Endothelial cell of umbilical vein (primary cell): ENCODE data around the gene LRRC56. TPM values are rescaled to one million over a fixed set of nuclear protein-coding genes. Genes with fewer than 3 reads are reported as not detected.

Source experiments
- BruUV-seq: library from RNA; stranded (reverse); fragments of 400-500 nt; replicated peaks from 2 replicates; lab custom pipeline; 2021; lab: Mats Ljungman, UMichigan
- CTCF ChIA-PET: fragments of 300-600, 350-600 bp; sonication (Branson Sonifier 250); formaldehyde crosslinking; loops from one replicate; lab custom pipeline; 2021; ENCODE audit warnings: antibody characterized with exemption, inconsistent platforms; lab: Charles Lee
- POLR2A ChIA-PET: fragments of 300-600, 350-600 bp; sonication (Branson Sonifier 250); formaldehyde crosslinking; loops from one replicate; lab custom pipeline; 2021; ENCODE audit warnings: antibody characterized with exemption, inconsistent platforms; lab: Charles Lee
- DNase-seq: peaks from one replicate; pipeline ENCODE4 v3.0.0-alpha.2; 2011; ENCODE audit warnings: low read depth, low spot score
- FAIRE-seq: peaks from 2 replicates; lab custom pipeline; 2011; peaks lifted over from hg19 to GRCh38; lab: Jason Lieb, UNC
- H2AFZ ChIP-seq: 2 replicates; pipeline ENCODE4 v1.6.0; 2012; ENCODE audit warnings: low read depth, low read length, control low read depth, inconsistent platforms
- H3K27ac ChIP-seq: 2 replicates; pipeline ENCODE4 v1.5.1; 2011; ENCODE audit warnings: low read depth, mild to moderate bottlenecking, control low read depth, low read length, moderate library complexity; ENCODE audit not compliant: insufficient read depth
- H3K27me3 ChIP-seq, 2 experiments: 2 replicates each; pipeline versions ENCODE4 v1.6.0 to v1.6.1; 2011; ENCODE audit warnings: low read length in 2 of 2, mixed read lengths in 1 of 2; ENCODE audit not compliant: control insufficient read depth in 2 of 2, insufficient read depth in 2 of 2
- H3K36me3 ChIP-seq, 2 experiments: 2 replicates in 1 of 2; 3 replicates in 1 of 2; pipeline ENCODE4 v1.5.1; 2011; ENCODE audit warnings: low read length in 2 of 2, mild to moderate bottlenecking in 1 of 2, moderate library complexity in 1 of 2; ENCODE audit not compliant: control insufficient read depth in 2 of 2, insufficient read depth in 2 of 2; ENCODE audit errors: extremely low read depth in 1 of 2
- H3K4me1 ChIP-seq: 3 replicates; pipeline ENCODE4 v1.5.1; 2011; ENCODE audit warnings: mild to moderate bottlenecking, low read length; ENCODE audit not compliant: control insufficient read depth, insufficient read depth; ENCODE audit errors: extremely low read depth
- H3K4me2 ChIP-seq: 2 replicates; pipeline ENCODE4 v1.6.1; 2011; ENCODE audit warnings: low read length, control low read depth, mixed read lengths; ENCODE audit not compliant: insufficient read depth
- H3K4me3 ChIP-seq, 3 experiments: fragments of 200-600 bp in 1 of 3; sonication (generic), shearing (Covaris generic) in 1 of 3; replicated peaks in 1 of 3; 2 replicates each; pipeline ENCODE4 v1.5.1; 2011 to 2016; ENCODE audit warnings: control low read depth in 3 of 3, low read length in 3 of 3, mild to moderate bottlenecking in 2 of 3, inconsistent platforms in 1 of 3, low read depth in 1 of 3, moderate library complexity in 1 of 3; ENCODE audit not compliant: insufficient read depth in 1 of 3
- H3K79me2 ChIP-seq: 2 replicates; pipeline ENCODE4 v1.6.0; 2012; ENCODE audit warnings: low read length, inconsistent platforms; ENCODE audit not compliant: control insufficient read depth, insufficient read depth
- H3K9ac ChIP-seq: replicated peaks from 2 replicates; pipeline ENCODE3; 2011; ENCODE audit warnings: low read length, control low read depth; ENCODE audit not compliant: insufficient read depth; ENCODE audit errors: extremely low read depth
- H3K9me1 ChIP-seq: replicated peaks from 3 replicates; pipeline ENCODE4 v1.6.0; 2011; ENCODE audit warnings: mild to moderate bottlenecking, low read length; ENCODE audit not compliant: control insufficient read depth, insufficient read depth; ENCODE audit errors: extremely low read depth
- H3K9me3 ChIP-seq: replicated peaks from 2 replicates; pipeline ENCODE4 v1.5.1; 2012; ENCODE audit warnings: low read length, inconsistent platforms; ENCODE audit not compliant: control insufficient read depth, insufficient read depth
- H4K20me1 ChIP-seq: replicated peaks from 2 replicates; pipeline ENCODE3; 2011; ENCODE audit warnings: mild to moderate bottlenecking, low read length; ENCODE audit not compliant: control insufficient read depth, insufficient read depth; ENCODE audit errors: extremely low read depth
- POLR2A ChIP-seq: IDR thresholded peaks from 2 replicates; pipeline ENCODE4 v1.6.1; 2012; ENCODE audit warnings: low read depth, mild to moderate bottlenecking, control low read depth, low read length
- POLR2AphosphoS5 ChIP-seq: IDR thresholded peaks from 2 replicates; pipeline ENCODE4 v1.6.1; 2012; ENCODE audit warnings: low read depth, mild to moderate bottlenecking, control low read depth, low read length, moderate library complexity; ENCODE audit not compliant: insufficient read depth
- dilution Hi-C: fragments of 300-500 bp; cut with MboI; formaldehyde crosslinking; loops from one replicate; pipeline ENCODE4 v1.15.0; 2019; ENCODE audit warnings: low sequenced_read_pairs; ENCODE audit not compliant: extremely low pct_ligation_motif_present
- intact Hi-C: fragments of 100-400 bp; cut with micrococcal nuclease; formaldehyde crosslinking; loops from one replicate; pipeline ENCODE4 v1.10.0; 2022
- polyA plus RNA-seq, 4 experiments: library from polyadenylated mRNA; depleted of rRNA in 3 of 4; stranded (reverse) in 3 of 4; unstranded in 1 of 4; fragments of >200 nt; gene quantifications; 2 replicates each; pipeline versions ENCODE4 v1.2.1 to v1.2.3, GENCODE V29; 2011 to 2012; ENCODE audit warnings: missing spikeins in 1 of 4
- total RNA-seq: library from RNA; stranded (reverse); gene quantifications from 2 replicates; pipeline ENCODE4 v1.2.3, GENCODE V29; 2021
- TF ChIP-seq, protein P1 (sequence below): IDR thresholded peaks from 2 replicates; pipeline ENCODE4 v1.6.1; 2011; ENCODE audit not compliant: insufficient read depth, insufficient read length
- TF ChIP-seq, protein P2 (sequence below), 2 donors: IDR thresholded peaks; 1 replicate in 1 of 2; 2 replicates in 1 of 2; pipeline ENCODE4 v1.5.1; 2011; ENCODE audit warnings: low read length in 2 of 2, mild to moderate bottlenecking in 2 of 2, moderate library complexity in 2 of 2, control low read depth in 1 of 2, inconsistent platforms in 1 of 2, low read depth in 1 of 2; ENCODE audit not compliant: insufficient read depth in 1 of 2; ENCODE audit errors: extremely low read depth in 1 of 2

LRRC56 gene
- total and polyA plus RNA-seq, 2 donors (not counting 3 experiments of a cell fraction or from before 2014, with no cell fraction given) = 0.47 to 0.55 TPM

DNA sequence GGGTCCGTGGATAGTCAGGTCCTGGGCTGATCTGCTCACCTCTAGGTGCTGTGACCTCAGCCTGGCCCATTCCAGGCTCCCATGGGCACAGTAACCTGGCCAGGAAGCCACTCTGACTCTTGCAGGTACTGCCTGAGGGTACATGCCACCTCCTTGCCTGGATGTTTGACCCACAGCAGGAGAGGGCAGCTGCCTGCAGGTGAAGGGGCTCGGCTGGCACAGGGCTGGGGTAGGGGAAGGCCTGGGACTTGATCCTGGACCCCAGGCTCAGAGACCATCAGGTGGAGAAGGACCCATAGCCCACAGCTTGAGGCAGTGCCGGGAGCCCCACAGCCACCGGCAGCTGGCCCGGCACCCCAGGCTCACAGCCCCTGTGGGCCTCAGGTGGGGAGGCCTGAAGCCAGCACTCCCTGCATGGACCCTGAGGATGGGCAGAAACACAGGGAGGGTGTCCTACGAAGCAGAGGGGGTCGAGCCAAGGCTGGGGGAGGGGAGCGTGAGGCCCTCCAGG is 2.7 kb downstream of the LRRC56 start:
- ChIA-PET POLR2A (no interaction called here), CTCF (no interaction called here)
- Histone ChIP-seq H3K4me2 (no peak overlapping the region), H3K9me1 (no peaks in the 10 kb centered on the region), H2AFZ (no peak overlapping the region), H3K9me3 (no peaks in the 10 kb centered on the region), H3K4me3 (no peak overlapping the region), H3K36me3 (no peaks in the 10 kb centered on the region), H3K27ac (no peak overlapping the region), H3K4me1 (peaks cover 3% of the 10 kb centered on the region), H3K79me2 (no peaks in the 10 kb centered on the region), H3K9ac (no peak overlapping the region), H4K20me1 (no peaks in the 10 kb centered on the region), H3K27me3 (no peaks in the 10 kb centered on the region)
- intact Hi-C loops (loop anchor here (5.0 kb wide), 1 partner anchor 157 kb away; the partner anchor contains the start of genes DEAF1 and TMEM80), dilution Hi-C loops (no loop called here)
- no peak for DNase-seq
- no TSS peak for BruUV-seq
- TF ChIP-seq, protein P1, sequence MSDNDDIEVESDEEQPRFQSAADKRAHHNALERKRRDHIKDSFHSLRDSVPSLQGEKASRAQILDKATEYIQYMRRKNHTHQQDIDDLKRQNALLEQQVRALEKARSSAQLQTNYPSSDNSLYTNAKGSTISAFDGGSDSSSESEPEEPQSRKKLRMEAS = no peak
- TF ChIP-seq, protein P2, sequence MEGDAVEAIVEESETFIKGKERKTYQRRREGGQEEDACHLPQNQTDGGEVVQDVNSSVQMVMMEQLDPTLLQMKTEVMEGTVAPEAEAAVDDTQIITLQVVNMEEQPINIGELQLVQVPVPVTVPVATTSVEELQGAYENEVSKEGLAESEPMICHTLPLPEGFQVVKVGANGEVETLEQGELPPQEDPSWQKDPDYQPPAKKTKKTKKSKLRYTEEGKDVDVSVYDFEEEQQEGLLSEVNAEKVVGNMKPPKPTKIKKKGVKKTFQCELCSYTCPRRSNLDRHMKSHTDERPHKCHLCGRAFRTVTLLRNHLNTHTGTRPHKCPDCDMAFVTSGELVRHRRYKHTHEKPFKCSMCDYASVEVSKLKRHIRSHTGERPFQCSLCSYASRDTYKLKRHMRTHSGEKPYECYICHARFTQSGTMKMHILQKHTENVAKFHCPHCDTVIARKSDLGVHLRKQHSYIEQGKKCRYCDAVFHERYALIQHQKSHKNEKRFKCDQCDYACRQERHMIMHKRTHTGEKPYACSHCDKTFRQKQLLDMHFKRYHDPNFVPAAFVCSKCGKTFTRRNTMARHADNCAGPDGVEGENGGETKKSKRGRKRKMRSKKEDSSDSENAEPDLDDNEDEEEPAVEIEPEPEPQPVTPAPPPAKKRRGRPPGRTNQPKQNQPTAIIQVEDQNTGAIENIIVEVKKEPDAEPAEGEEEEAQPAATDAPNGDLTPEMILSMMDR (IDR thresholded peaks at IDR 0.05; ENCODE audit: extremely low read depth in 1 of 2, insufficient read depth in 1 of 2, low read depth in 1 of 2, low read length in 2 of 2) = no peak
- TF ChIP-seq POLR2AphosphoS5 = no peak
- TF ChIP-seq POLR2A = no peak
- FAIRE-seq = no peak
